GM18507 (cell line): ENCODE results near the gene RALGDS.

Experiments used
- DNase-seq: peaks from one replicate; pipeline ENCODE4 v3.0.0; 2011; ENCODE audit warnings: low read depth; ENCODE audit not compliant: insufficient read length; ENCODE audit errors: extremely low spot score
- FAIRE-seq: peaks from 2 replicates; lab custom pipeline; 2011; peaks lifted over from hg19 to GRCh38; lab: Jason Lieb, UNC

RALGDS gene

DNA sequence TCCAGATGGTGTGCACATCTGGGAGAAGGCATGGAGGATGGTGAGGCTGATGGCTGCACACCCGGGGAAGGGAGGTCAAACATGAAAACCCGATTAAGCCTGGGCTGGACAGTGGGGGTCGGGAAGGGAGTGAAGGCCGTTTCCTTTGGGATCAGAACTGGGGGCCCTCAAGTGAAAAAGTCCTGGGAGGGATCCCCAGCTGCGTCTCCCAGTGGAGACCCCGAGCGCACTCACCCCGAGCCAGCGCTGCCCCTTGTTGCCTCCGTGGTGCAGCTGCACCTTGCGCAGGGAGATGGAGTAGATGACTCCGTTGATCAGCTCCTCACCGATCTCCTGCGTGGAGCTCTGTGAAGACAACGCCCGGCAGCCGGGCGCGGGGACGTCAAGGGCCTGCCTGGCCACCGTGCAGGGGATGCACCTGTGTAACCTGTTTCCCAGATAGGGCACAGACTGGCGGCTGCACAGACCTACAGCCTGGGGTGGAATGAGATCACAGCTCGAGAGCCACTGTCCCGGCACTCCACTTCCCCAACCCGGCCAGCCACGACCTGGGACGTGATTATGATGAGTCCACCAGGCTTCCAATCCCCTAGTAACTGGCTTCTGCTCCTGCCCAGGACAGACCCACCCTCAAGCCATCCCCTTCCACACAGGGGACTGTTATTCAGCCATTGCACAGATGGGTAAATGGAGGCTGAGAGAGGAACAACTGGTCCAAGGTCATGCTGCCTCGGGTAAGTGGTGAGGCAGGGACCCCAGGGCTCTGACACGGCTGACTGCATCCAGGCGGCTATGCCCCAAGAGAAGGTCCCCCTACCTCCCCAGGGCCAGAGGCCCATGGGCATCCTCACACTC, 9.0 kb downstream of the RALGDS start:
- DNase-seq, result no peak
- no peak for FAIRE-seq

DNA sequence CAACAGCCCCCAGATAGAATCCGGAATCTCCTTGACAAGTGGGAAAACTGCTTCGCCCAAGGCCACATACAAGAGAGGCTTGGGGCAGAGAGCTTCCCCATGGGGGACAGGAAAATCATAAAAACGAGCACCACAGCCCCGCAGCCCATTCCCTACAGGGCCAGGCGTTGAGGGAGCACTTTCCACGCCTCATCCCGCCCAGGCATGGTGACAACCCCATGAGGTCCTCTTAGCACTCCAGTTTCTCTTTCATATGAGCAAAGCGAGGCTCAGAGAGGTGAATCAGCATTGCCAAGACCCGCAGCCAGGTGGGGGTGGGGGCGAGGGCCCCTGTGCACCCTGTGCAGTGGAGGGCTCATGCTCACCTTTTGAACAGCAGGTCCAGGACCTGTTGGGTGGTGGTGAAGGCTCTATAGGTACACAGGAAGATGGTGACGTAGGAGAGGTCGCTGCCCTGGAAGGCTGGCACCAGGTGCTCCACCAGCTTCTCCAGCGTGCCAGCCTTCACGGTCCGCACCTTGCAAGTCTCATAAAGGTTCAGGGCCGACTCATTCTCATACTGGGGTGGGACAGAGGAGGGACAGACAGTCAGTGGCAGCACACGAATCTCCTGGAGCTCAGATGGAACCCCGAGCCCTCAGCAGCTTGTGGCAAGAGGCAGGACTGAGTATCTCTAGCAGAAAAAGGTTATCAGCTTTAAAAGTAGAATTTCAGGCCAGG, 10.9 kb downstream of the RALGDS start:
- DNase-seq (no peak), FAIRE-seq (no peak)

DNA sequence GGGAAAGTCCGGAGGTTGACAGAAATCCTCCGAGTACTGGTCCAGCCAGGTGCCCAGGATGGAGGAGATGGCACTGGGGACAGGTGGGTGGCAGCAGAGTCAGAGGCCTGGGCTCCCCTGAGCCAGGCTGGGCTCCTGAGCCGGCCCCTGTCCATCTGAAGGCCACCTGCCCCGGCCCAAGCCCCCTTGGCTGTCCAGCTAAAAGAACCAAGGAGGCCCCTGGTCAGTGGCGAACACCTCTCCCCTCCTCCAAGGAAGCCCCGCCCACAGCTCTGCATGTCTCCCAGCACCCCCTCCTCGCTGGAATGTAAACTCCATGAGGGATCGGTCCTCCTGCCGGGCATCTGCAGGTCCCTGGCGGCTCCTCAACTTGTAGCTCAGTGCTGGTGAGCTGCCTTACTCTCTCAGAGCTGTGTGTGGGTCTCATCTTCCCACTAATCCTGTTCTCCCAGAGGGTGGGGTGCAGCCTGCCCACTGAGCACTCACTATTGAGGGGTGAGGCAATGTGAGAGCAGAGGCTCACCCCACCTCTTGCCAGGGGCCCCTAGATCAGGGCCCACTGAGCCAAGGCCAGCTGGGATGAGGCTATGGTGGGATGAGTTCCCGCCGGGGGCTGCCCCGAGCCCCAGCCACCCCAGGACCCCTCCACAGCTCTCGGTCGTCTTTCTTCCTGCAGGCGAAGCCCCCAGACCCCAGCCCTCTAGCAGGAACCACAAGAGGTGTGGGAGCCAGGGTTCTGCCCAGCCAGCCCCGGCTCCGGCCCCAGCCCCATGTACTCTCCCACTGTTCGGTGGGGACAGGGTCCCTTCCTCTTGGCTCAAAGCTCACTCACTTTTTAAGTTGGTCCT, 12.0 kb downstream of the RALGDS start:
- no peak for FAIRE-seq
- DNase-seq, result no peak

DNA sequence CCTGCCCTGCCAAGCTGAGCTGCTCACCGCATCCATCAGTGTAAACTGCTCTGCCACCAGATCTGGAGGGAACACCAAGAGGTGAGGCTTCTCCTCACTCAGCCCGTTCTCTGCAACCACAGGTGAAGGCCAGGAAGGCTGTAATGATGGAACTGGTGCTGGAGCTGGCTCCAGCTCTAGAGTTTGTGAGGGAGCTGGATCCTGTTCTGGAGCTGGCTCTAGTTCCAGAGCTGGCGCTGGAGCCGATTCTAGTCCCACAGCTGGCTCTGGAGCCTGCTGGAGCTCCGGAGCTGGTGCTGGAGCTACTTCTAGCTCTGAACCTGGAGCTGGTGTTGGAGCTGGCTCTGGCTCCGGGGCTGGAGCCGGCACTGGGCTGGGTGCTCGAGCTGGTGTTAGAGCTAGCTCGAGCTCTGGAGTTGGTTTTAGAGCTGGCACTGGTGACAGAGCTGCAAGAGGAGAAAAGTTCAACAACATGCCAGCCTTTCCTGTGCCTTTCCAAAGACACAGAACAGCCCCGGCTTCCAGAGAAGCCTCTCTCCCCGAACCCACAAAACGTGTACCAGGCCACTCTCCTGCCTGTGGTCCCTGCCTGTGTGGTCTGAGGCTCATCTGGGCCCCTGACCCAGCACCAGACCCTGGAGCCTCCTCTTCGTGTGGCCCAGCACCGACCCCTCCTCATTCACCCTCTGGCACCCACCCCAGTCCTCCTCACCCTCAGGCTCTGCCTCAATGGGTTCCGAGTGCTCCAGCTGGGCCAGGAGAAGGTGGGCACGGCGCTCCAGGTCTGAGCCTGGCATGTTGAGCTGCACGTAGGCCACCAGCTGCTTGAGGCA, 12.9 kb downstream of the RALGDS start:
- DNase-seq, result no peak

DNA sequence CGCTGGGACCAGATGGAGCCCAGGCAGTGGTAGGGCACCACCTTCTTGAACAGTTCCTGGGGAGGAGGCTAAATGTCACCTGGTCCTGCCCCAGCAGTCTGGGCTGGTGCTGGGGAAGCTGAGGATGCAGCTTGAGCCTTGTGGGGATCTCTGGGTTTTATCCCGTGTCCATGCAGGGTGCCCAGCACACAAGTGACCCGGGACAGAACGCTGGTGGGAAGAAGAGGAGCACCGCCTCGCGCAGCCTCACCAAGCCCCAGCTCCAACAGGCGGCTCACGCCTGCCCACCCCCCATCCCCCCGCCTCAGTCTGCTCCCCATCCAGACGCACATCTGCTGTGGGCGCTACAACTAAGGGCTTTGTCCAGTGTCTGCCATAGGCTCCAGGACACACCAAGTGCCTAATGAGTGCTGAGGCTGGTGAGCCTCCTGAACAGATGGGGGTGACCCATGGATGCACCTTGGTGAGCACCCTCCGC, 13.8 kb downstream of the RALGDS start:
- DNase-seq, result no peak

More for the DNA sequence above, 12.9 kb downstream of the RALGDS start:
- FAIRE-seq, result no peak

DNA sequence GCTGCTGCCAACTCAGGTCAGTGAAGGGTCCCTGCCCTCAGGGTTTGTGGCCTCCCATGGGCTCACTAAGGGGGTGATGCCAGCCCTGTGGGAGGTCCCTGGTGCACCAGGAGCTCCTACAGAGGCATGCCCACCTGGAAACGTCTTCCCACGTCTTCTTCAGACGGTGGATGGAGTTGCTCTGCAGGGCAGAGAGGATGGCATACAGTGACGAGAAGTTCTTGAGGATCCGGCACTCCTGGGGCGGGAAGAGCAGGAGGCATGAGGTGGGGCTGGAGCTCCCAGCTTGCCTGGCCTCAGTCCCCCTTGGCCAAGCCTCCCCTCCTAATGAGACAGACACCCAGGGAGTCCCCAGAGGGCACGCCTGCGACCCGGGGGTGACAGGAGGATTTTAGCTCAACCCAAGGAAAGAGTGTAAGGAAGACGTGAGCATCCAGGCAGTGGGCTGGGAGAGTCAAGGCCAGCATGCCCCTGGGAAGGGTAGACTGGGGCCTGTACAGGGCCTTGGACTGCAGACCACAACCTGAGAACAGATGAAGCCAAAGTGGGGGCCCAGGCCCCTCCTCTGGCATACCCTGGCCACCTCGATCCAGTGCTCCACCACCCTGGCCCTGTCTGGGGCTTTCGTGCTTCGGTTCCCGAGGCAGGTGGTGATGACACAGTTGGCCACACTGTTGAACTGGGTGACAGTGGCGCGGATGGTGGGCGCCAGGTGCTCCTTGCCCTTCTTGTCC, 14.4 kb downstream of the RALGDS start:
- DNase-seq, result no peak
- no peak for FAIRE-seq

More for the DNA sequence above, 13.8 kb downstream of the RALGDS start:
- no peak for FAIRE-seq

DNA sequence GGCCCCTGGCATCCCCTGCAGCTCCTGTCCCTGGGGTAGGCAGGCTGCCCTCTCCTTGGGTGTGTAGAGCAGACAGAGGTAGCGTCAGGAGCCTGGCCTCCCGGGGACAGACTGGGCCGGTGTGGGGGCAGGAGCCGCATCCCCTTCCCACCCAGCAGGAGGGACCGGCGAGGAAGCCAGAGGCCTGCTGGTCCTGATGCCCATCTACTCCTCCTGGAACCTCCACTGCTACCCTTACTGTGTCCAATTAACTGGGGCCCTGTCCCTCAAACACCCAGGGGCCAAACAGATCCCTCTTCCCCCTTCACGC, 15.6 kb downstream of the RALGDS start:
- DNase-seq, result no peak
- no peak for FAIRE-seq

DNA sequence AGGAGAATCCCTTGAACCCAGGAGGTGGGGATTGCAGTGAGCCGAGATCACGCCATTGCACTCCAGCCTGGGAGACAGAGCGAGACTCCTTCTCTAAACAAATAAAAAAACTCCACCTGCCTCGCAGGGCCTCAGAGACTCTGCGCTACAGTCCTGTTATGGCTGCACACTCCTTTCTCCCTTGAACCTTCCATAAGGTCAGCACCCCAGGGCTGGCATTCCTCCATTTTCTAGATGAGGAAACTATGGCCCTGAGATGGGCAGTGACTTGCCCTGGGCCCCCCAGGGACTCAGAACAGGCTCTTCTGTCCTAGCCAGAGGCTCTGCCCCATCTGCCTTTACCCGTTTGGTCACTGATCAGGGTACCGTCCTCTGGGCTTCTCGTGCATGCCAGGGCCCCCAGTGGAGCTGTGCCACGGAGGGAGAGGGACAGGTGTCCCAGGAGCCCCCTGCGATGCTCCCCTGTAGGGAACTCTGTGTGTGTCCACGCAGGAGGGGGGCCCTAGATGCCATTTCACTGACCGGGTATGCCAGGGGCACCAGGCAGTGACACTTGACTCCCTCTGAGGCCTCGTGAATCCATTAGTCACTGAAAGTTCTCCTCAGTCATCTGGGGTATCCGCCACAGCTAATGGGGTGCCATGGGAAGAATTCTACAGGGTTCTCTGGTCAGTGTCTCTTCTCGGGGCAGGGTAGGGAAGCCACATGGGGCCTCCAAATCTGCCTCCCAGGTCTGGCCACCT, 16.2 kb downstream of the RALGDS start:
- FAIRE-seq, result no peak
- no peak for DNase-seq

DNA sequence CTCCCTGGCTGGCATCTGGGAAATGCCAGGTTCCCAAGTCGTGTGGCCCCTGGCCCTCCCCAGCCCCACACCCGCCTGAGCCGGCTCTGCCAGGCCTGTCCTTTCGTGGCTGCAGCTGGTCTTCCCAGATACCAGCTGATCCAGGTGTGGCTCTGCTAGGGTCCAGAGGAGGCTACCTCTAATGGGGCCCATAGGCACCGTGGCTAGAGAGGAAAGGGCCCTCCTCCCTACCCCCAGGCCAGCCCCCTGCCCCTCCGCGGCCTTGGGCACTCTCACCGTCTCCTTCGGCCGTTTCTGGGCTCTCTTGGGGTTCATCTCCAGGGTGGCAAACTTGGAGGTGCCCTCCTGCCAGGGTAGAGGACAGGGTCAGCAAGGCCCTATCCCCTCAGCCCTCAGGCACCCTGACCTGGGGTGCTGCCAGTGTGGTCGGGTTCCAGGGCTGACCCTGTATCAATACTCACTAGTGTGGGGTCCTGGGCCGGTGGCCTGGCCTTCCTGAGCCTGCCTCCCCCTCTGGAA, 17.0 kb downstream of the RALGDS start:
- DNase-seq, result no peak
- no peak for FAIRE-seq

DNA sequence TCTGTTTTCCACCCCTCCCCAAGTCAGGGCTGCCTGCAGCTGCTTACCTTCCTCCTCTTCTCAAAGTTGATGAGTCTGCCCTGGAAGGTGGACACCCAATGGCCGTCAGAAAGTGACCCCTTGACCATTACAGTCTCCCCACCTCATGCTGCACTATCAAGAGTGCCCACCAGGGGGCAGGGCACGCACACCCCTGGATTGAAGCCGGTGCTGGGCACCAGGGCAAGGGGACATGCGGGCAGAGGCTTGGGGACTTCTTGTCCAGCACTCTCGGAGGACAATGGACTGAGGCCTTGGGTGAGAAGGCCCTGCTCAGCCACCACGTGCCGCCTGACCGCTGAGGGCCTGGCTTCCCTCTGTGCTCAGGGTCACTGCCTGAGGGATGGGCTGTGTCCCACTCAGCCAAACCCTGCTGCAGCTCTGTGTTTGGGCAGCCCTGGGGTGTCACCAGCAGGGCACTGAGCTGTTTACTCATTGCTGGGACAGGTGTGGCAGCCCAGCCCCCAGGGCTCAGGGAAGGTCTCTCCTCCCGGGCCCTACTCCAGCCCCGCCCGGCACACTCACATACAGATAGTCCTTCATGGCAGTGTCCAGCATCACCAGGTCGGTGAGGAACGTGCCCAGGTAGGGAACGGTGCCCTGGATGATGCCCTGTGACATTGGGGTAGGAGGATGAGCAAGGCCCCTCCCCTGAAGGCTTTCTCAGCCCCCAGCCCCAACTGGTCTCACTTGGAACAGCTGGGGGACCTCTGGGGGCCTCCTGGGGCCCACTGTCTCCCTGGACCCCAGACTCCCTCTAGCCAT, 17.7 kb downstream of the RALGDS start:
- FAIRE-seq, result peak; percentile 83
- DNase-seq, result no peak

DNA sequence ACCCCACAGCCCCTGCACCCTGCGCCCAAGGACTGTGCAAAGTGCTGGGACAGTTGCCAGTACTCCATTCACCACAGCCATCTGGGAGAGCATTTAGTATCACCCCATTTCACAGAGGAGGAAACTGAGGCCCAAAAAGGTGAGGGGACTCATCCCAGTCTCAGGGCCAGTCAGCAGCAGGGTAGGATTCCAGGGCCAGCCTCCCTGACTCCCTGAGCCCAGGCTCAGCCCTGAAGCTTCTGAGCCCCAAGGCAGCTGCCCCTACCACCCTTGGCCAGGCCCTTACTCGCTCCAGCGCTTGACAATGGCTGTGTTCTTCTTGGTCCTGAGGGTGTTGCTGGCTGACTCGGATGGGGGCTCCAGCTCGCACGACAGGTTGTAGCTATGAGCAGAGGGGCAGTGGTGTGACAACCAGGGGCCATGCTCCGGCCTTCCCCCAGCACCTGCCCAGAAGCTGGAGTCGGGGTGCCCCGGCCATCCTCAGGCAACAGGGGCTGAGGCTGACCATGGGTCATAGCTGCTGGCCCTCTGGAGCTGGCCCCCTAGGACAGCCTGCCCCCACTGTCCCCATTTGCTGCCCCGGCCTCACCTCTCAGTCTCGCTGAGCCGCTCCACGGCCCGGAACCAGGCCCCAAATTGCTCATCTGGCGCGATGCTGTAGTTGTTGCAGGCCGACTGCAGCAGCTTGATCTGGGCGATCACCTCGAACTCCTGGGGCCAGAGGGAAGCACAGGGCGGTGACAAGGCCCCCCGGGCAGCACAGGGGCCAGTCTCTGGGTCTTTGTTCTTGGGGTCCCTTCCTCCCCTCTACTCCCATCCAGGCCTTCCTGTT, 18.6 kb downstream of the RALGDS start:
- FAIRE-seq, result no peak
- DNase-seq, result no peak

DNA sequence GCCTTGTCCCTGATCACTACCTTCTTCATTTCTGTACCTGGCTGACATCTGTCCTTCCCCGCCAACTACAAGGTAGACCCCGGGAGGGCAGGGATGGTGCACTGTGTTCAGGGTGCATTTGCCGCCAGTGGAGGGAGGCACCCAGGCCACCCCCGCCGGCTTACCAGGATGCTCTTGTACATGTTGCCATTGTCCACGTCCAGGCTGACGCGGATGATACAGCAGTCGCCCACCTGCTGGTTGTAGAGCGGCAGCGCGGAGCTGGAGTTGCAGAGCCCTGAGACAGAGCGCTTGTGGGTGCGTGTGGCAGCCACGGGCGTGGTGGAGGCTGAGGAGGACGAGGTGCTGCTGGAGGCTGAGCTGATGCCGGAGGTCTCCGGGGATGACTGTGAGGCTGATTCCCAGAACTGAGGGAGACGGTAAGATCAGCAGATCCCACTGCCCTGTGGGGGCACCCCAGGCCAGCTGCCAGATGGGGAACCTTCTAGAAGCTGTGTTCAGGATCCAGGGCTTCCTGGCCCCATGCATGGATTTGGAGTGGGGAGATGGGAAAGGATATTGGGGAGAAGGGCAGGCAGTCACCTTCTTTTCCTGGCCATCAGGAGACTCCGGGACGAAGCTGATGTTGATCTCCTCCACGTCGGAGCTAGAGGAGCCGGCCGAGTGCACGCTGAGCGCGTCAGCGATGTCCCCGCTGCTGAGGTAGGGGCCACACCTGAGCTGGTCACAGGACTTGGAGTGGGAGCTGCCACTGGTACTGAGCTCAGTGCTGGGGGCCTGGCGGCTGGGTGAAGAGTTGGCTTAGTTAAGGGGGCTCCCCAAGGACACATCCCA, 19.5 kb downstream of the RALGDS start:
- no peak for FAIRE-seq
- DNase-seq, result no peak

DNA sequence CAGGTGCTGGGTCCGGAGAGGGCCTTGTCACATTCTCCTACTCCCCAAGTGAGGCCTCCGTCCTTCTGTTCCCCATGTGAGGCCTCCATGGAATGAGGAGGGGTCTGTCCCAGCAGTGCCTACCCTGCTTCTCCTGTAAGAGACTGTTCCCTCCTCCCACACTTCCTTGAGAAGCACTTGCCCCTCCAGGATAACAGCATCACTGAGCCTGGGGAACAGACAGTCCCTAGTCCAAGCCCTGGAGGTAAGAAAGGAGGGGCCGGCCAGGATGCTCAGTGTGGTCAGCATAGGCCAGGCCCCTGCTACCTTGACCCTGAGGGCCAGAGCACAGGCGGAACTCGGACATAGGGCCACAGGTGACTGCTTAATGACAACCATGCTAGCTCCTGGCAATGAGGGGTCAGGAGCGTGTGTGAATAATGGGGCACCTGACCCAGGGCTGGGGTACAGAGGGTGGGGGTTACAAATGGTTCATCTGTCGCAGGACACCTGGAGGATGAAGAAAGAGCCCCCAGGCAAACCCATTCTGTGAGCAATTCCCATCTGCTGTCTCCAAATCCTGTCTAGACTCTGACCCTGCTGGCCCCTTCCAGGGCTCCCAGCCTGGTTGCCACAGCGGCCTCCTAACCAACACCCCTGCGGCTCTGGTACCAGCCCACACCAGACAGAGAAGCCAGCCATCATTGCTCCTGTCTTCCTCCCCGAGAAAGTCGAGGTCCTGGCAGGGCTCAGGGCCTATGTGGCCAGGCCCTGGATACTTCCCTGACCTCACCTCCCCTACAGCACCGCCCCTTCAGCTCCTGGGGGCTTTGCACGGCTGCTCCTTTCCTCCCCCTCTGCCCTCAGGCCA, 20.3 kb downstream of the RALGDS start:
- no peak for DNase-seq
- no peak for FAIRE-seq

DNA sequence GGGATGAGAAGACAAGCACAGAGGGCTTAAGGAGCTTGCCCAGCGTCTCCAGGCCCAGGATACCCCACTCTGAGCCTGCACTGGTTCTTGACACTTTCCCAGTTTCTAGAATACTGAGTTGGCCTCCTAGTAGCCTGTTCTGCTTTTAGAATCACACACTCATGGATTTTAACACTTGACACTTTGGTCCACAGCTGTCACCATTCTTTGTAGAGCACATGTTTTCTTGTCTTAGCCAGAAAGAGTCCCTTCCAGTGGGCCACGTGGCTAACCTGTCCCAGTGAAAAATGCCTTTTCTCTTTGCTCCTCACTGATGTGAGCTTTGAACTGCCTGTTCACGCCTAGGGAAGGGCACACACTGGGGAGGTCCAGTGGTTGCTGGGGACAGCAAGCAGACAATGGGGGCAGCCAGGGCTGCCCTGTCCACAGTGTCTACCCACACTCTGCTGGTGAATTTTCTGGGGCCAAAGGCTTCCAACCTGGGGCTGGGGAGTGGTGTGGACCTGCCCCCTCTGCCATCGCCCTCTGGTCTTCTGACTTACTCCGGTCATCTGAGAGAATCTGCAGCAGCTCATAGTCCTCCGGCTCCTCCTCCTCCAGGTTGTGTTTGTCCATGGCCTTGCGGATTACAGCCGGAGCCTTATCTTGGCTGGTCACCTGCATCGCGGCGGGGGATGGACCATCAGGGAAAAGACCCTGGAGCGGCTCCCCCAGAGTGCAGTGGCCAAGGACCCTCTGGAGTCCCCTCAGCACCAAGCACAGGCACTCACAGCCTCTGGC, 21.1 kb downstream of the RALGDS start:
- FAIRE-seq (no peak), DNase-seq (no peak)
